Measurements from ENCODE around the gene NEGR1. TPM values are rescaled to one million over a fixed set of nuclear protein-coding genes. Genes with fewer than 3 reads are reported as not detected.

Gene NEGR1
- total and polyA plus RNA-seq, 9 donors: 4.7 to 15.1 (median 9.1) TPM

GRCh38 chr1:71465093-71465492, 817.2 kb downstream of the NEGR1 start:
- TF ChIP-seq CTCF (IDR thresholded peaks at IDR 0.05) (no peak), EP300 (IDR thresholded peaks at IDR 0.05) (no peak), POLR2A (IDR thresholded peaks at IDR 0.05) (no peak)
- DNase-seq: no peak
- no peak overlapping the region for H3K4me3 ChIP-seq
- H3K9me3 ChIP-seq: no peaks in the 10 kb centered on the region
- no peak overlapping the region for H3K27ac ChIP-seq
- intact Hi-C loops (cut with DNase I): no loop called here
- H3K27me3 ChIP-seq: no peaks in the 10 kb centered on the region
- H3K4me1 ChIP-seq (ENCODE audit: insufficient read depth): peaks cover 6% of the 10 kb centered on the region
- WGBS, 3 donors: 86 to 95% (median 92%) methylated on average over 2 of the region's 2 CpGs
- H3K36me3 ChIP-seq: no peaks in the 10 kb centered on the region

- no peak overlapping the region for H3K4me3 ChIP-seq
- no peaks in the 10 kb centered on the region for H3K27me3 ChIP-seq
- H3K9me3 ChIP-seq: no peaks in the 10 kb centered on the region
- peaks cover 6% of the 10 kb centered on the region for H3K4me1 ChIP-seq (ENCODE audit: insufficient read depth)
- H3K27ac ChIP-seq: no peak overlapping the region
- no peak for TF ChIP-seq CTCF (IDR thresholded peaks at IDR 0.05)
- H3K36me3 ChIP-seq: no peaks in the 10 kb centered on the region
- WGBS, 3 donors: 80 to 88% (median 84%) methylated on average over 1 of the region's 1 CpG
- intact Hi-C loops (cut with DNase I): no loop called here
- DNase-seq: no peak
These were observed 818.3 kb downstream of the NEGR1 start for GRCh38 chr1:71464016-71464415.

- no peaks in the 10 kb centered on the region for H3K9me3 ChIP-seq
- no peaks in the 10 kb centered on the region for H3K27me3 ChIP-seq
- 15 to 23% (median 18%) methylated on average over 5 of the region's 5 CpGs for WGBS, 3 donors
- no peak overlapping the region for H3K4me3 ChIP-seq
- no peak for TF ChIP-seq POLR2A (IDR thresholded peaks at IDR 0.05)
- TF ChIP-seq CTCF (IDR thresholded peaks at IDR 0.05): no peak
- no peak for TF ChIP-seq EP300 (IDR thresholded peaks at IDR 0.05)
- no peak for DNase-seq
- H3K4me1 ChIP-seq (ENCODE audit: insufficient read depth): peaks cover 6% of the 10 kb centered on the region
- no peak overlapping the region for H3K27ac ChIP-seq
- no peaks in the 10 kb centered on the region for H3K36me3 ChIP-seq
- intact Hi-C loops (cut with DNase I): no loop called here
These were observed 819.2 kb downstream of the NEGR1 start for GRCh38 chr1:71463144-71463543.

- Histone ChIP-seq H3K9me3 (no peaks in the 10 kb centered on the region), H3K36me3 (no peaks in the 10 kb centered on the region), H3K27ac (no peak overlapping the region), H3K27me3 (no peaks in the 10 kb centered on the region), H3K4me3 (no peak overlapping the region), H3K4me1 (ENCODE audit: insufficient read depth) (peaks cover 6% of the 10 kb centered on the region)
- intact Hi-C loops (cut with DNase I): no loop called here
- DNase-seq: no peak
- no peak for TF ChIP-seq EP300 (IDR thresholded peaks at IDR 0.05)
- no peak for TF ChIP-seq CTCF (IDR thresholded peaks at IDR 0.05)
- TF ChIP-seq POLR2A (IDR thresholded peaks at IDR 0.05): no peak
These were observed 820.1 kb downstream of the NEGR1 start for GRCh38 chr1:71462247-71462646.

GRCh38 chr1:71461416-71461815, 820.9 kb downstream of the NEGR1 start:
- intact Hi-C loops (cut with DNase I): no loop called here
- H3K4me1 ChIP-seq (ENCODE audit: insufficient read depth): peaks cover 6% of the 10 kb centered on the region
- H3K9me3 ChIP-seq: no peaks in the 10 kb centered on the region
- H3K27ac ChIP-seq: no peak overlapping the region
- 80 to 91% (median 90%) methylated on average over 2 of the region's 2 CpGs for WGBS, 3 donors
- no peaks in the 10 kb centered on the region for H3K27me3 ChIP-seq
- H3K36me3 ChIP-seq: no peaks in the 10 kb centered on the region
- DNase-seq: no peak
- no peak for TF ChIP-seq POLR2A (IDR thresholded peaks at IDR 0.05)
- TF ChIP-seq CTCF (IDR thresholded peaks at IDR 0.05): no peak
- no peak for TF ChIP-seq EP300 (IDR thresholded peaks at IDR 0.05)
- H3K4me3 ChIP-seq: no peak overlapping the region

Data from ovary (tissue), 9 donors.